GM18526 (cell line): Measurements from ENCODE around the gene KRT9.

Source experiments
- POLR2A ChIP-seq: IDR thresholded peaks from 3 replicates; pipeline ENCODE4 v1.6.1; 2011; ENCODE audit not compliant: insufficient read length; ENCODE audit errors: extremely low read depth

The KRT9 gene

GRCh38 chr17:41580687-41581365 lies 9.0 kb upstream of the KRT9 start:
- no peak for TF ChIP-seq POLR2A

- no peak for TF ChIP-seq POLR2A
Measured at GRCh38 chr17:41580244-41580575, 8.4 kb upstream of the KRT9 start.

GRCh38 chr17:41579484-41580243 lies 7.8 kb upstream of the KRT9 start:
- no peak for TF ChIP-seq POLR2A

DNA sequence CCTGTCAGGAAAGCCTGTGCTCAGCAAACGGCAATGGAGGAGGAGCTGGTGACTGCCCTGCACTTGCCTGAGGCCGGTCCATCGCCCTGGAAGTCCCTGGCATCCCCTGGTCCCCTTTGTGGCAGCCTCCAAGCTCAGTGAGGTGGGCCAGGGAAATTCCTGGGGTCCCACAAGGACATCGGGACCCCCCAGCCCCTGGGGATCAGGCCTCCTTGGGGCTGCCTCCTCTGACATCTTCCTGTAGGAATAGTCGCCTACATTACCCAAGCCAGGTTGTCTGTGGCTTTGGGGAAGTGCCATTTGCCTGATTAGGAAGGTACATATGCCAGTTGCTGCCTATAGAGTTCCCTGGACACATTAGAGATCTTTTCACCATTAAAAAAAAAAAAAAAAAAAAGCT lies 7.1 kb upstream of the KRT9 start:
- TF ChIP-seq POLR2A, result no peak

GRCh38 chr17:41578538-41578937 lies 6.7 kb upstream of the KRT9 start:
- no peak for TF ChIP-seq POLR2A

DNA sequence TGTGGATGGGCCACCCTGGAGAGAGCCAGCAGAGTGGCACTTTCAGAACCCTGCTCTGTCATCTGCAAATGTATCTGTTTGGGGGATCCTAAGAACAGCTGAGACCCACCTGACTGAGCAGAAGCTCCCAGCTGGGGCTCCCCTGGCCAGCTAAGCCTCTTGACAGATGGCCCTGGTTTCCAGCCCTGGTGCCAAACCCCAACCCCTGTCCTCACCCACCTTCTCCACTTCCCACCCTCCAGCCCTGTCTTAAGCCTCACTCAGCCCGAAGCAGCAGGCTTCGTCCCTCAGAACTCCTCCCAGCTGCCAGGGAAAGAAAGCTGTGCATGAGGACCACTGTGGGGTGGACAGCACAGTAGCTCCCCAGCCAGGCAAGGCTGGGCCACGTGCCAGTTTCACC lies 3.5 kb upstream of the KRT9 start:
- no peak for TF ChIP-seq POLR2A

DNA sequence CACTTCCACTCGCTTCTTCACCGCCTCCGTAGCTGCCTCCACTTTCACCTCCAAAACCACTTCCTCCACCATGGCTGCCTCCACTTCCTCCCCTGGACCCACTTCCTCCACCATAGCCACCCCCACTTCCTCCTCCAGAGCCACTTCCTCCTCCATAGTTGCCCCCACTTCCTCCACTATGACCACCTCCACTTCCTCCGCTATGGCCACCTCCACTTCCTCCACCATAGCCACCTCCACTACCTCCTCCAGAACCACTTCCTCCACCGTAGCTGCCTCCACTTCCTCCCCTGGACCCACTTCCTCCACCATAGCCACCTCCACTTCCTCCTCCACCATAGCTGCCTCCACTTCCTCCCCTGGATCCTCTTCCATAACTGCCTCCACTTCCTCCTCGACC lies 4.5 kb downstream of the KRT9 start:
- TF ChIP-seq POLR2A, result no peak

GRCh38 chr17:41565338-41565737 lies 6.5 kb downstream of the KRT9 start:
- TF ChIP-seq POLR2A, result no peak

- TF ChIP-seq POLR2A, result no peak
Measured at GRCh38 chr17:41563607-41564170, 8.2 kb downstream of the KRT9 start.

DNA sequence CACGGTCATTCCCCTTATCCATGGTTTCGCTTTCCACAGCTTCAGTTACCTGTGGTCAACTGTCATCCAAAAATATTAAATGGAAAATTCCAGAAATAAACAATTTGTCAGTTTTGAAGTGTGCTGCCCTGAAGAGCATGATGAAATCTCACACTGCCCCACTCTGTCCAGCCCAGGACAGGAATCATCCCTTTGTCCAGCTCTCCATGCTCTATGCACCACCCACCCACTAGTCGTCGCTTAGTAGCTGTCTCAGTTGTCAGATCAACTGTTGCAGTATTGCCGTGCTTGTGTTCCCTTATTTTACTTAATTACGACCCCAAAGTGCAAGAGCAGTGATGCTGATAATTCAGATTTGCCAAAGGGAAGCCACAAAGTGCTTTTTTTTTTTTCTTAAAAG lies 10.3 kb downstream of the KRT9 start:
- TF ChIP-seq POLR2A, result no peak

- no peak for TF ChIP-seq POLR2A
Measured at GRCh38 chr17:41559548-41559947, 12.3 kb downstream of the KRT9 start.

DNA sequence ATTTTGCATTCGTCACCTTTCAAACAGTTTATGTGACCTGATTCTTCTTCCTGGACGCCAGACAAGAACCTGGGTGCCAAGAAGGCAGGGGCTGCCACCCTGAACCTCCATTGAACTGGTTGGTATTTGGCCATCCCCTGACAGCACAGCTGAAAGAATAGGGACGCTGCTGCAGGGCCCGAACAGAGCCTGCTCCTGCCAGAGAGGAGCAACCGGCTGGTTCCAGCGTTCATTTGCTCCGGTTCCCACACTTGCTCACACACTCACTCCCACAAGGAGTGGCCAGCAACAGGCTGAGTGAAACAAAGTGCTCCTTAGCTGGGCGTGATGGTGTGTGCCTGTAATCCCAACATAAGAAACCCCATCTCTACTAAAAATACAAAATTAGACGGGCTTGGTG lies 14.9 kb downstream of the KRT9 start:
- TF ChIP-seq POLR2A, result no peak

DNA sequence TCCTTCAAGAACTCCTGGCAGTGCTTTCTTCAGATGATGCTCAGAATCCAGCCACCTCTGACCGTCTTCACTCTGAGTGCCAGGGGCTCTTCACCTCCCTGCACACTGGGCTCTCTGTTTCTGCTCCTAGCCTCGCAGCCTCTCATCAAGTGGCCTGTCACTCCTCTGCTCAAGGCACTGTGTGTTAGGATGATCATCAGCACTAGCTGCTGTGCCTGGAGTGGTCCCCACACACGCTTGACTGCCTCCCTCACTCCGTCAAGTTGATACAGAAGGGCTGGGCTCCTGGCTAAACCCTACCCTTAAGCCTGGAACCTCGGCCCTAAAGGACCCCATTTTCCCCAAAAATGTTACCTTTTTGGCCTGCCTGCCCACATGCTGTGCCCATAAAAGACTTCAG lies 15.6 kb downstream of the KRT9 start:
- no peak for TF ChIP-seq POLR2A

DNA sequence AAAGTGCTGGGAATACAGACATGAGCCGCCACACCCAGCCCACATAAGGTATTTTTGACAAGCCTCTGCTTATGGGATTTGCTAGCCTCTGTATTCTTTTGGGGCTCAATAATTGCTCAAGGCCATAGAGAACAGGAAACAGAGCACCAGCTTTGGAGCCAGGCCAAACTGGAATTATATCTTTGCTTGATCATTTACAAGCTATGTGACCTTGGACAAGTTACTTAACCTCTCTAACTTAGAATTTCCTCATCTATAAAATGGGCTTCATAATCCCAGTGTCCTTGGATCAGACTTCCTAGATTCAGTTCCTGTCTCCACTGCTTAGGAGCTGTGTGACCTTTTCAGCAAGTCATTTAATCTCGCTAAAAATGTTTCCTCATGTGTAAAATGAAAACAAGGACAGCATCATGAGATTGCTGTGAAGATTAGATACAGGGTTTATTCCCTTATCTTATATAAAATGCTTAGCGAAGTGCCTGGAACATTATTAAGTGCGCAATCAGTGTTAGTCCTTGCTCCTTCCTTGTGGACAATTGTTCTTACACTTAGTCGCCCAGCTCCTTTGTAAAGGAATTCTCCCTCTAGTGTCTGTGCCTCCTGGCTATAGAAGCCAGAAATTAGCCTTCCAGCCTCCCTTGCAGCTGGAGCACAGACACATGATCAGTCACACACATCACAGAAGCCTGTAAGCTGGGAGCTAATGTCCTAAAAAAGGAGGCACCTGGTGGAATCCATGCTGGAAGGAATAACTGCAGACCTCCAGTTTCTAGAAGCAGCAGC lies 16.6 kb downstream of the KRT9 start:
- TF ChIP-seq POLR2A, result no peak

DNA sequence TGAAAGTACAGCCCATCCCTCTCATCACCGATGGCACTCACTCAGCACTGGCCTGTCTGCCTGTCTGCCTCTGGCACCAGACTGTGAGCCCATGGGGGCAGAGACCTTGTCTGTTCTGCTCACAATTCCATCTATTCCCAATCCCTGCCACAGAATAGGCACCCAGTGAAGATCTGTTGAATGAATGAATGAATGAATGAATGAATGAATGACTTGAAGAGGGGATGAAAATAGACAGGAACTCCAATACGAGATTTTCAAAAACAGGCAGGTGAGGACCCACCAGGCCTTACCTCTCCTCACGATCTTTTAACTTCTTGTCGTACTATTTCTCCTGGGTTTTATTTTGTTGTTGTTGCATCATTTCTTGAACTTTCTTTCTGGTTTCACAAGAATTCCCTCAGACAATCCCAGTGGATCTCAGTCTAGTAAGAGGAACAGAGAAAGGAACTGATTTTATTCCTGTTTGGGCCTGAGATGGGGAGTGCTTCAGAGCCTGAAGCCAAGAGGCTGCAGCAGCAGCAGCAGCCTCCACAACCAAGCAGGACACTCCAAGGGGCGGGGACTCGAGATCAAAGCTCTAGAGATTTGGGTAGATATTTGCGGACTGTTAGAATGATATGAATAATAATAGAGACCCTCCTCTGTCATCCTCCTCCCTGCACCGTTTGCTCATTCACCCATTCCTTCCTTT lies 17.7 kb downstream of the KRT9 start:
- TF ChIP-seq POLR2A, result no peak
